ENCODE measurements around the gene FHAD1.

FHAD1 gene

DNA sequence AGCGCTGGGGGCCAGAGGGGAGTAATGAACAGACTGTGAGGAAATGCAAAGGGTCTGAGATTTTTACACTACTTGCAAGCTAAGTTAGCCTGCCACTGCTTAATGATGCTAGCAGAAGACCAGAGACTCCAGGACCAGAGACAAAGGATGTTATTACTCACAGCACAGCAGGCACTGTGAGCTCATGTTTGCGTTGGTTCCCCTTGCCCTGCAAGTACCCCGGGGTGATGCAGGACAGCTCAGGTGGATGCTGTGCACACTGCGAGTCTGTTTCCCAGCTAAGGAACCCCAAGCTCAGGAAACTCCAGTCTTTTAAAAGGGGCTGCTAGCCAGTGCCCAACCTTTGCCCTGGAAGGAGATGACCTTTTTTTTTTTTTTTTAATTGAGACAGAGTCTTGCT is 1.2 kb downstream of the FHAD1 start:
- no peak for DNase-seq

DNA sequence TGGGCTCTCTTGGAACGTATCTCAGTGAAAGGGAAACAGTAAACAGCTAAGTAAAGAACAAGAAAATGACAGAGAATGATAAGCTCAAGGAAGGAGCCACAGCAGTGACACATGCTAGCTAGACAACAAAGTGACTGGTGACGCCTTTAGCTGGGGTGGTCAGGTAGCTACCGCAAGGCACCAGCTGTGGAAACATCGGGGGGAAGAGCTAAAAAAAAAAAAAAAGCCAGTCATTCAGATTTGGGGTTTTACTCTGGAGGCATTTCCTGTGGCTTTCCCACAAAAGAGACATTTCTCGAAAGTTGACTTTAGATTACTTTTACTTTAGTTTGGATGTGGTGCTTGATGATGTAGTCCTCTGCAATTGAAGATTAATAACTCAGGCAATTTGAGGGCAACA is 2.1 kb downstream of the FHAD1 start:
- DNase-seq, result peak in 2 of 4 experiments; percentile 12 to 33

DNA sequence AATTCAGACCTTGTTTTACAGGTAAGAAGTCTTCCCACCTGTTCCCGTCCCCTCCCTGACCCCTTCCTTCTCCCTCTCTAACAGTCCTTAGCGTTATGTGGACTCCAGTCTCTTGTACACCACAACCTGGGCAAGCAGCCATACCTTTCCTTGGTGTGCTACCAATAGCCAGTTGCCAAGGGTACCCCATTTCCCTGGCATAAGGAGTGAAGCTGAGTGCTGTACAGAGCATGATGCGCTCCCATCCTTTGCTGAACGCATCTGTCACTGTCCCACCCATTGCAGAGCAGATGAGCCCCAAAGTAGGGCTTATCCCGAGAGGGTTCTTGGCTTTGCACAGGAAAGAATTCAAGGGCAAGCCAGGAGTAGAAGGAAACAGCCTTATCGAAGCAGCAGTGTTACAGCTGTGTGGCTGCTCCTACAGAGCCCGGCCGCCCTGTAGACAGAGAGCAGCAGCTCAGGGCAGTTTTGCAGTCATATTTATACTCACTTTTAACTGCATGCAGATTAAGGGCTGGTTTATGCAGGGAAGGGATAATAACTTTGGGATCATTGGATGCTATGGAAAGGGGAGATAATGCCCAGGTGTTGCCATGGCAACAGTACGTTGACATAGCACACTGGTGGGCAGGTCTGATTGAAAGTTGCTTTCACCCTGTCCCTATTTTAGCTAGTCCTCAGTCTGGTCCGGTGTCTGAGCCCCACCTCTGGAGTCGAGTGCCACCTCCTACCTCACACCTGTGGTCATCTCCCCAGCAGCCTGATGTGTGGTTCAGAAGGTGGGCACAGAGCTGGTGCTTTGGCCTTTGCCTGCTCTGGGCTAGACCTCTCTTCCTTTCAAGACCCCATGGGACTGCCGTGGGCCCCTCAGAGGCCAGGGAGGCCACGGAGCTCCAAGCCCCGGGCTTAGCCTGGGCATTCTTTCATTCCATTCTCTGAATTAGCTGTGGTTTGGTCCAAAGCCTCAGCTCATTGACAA is 5.1 kb downstream of the FHAD1 start:
- no peak for DNase-seq

DNA sequence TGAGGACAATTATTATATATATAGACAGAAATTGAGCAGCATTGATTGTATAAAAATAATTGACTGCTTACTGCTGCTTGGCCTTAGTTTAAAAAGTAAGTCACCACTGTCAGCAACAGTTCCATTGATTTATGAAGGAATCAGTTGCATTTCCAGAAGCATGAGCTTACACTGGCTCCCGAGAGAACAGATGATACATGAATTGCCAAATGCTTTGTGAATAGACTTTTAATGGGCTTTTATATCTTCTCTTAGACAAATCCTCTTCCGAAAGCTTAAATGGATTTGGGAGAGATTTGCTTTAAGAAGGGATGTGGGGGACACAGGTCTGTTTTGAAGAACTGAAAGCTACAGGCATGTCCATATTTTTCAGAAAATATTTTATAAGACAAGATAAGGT is 7.5 kb downstream of the FHAD1 start:
- DNase-seq, result no peak

DNA sequence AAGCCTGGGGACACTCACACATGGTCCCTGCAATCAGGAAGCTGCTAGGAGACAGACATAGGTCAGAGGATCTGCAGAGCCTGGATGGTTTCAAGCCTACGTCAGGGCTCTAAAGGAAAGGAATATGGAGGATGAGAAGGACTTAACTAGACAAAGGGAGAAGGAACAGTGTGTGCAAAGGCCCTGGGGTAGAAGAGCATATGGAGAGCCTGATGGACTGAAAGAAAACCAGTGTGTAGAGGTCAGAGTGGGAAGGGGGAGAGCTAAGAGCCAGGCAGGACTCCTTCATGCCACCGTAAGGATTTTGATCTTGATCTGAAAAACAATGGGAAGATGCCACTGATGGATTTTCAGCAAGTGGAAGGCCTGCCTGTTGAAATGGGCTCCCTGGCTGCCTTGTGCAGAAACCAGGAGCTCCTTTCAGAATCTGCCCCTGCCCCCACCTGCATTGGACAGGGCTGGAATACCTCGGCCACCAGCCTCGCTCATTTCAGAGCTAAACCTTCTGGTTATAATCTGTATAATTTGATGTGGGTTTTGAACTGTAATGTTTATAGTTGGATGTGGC is 8.6 kb downstream of the FHAD1 start:
- DNase-seq, result no peak

DNA sequence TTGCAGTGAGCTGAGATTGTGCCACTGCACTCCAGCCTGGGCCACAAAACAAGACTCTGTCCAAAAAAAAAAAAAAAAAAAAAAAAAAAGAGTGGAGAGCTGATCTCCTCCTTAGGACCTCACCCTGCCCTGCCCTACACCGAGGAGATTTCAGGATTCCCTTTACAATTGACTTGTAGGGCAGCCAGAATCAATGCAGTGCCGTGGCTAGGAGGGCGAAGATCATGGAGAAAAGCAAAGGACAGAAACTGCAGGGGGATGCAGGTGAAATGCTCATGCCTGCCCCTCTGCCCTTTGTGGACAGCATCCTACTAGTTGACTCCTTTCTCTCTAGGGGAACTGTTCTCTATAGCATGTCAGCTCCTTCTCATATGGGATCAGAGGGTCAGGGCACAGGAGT is 9.6 kb downstream of the FHAD1 start:
- no peak for DNase-seq

DNA sequence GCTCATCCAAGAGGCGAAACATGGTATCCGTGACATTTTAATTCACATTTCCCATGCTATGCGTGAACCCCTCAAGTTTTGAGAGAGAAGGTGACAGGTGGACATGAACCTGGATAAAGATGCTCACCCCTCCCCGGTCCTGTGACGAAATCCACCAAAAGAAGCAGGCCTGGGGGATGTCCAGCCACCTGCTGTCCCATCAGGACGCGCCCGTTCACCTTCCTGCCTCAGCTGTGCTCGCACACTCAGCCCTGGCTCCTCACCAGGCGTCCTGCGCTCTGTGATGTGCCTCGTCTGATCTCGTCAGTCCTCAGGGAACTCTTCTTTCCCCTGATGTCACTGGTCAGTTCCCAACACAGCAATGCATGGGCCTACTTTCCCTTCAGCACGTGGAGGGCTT is 10.3 kb downstream of the FHAD1 start:
- DNase-seq, result no peak

DNA sequence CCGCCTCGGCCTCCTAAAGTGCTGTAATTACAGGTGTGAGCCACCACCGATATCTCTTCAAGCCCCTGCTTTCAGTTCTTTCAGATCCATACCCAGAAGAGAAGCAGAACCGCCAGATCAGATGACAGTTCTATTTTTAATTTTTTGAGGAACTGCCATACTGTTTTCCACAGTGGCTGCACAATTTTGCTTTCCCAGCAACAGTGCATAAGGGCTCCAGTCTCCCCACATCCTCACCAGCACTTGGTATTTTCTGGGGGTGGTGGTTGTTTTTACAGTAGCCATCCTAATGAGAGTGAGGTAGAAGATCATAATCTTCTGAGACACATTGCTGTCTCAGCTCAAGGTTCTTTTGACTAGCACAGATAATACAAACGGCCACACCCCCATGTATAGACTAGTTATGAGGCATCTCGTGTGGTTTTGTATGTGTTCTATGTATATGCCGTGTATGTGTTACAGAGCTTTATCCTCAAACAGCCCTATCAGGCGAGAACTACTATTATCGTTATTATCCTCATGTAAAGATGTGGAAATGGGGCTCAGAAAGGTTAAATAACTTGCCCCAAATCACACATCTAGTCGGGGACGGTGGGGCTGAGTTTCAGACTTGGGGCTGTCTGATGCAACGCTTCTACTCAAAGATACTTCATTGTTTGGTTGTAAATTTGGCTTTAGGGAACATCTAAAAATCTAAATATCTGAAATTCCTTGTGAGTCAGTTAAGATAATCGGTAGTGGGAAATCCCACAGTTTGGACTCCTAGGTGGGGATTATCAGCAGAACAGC is 12.0 kb downstream of the FHAD1 start:
- peak; percentile 87 to 97 (median 90) for DNase-seq

DNA sequence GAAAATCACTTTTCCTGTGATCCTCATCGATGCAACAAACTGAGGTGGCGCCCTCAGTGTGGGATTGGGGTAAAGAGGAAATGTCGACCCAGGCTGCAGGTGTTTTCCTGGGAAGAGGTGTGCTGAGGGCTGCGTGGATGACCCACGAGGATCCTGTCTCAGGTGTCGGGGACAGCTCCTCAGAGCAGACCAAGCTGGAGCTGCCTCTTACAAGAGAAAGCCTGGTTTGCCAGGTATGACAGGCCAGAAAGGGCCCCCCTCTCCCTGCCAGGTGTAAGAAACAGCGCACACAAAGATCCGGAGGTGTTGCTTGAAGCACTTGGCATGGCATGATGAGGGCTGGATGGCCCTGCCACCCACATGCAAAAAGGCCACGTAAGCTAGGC is 12.6 kb downstream of the FHAD1 start:
- no peak for DNase-seq

DNA sequence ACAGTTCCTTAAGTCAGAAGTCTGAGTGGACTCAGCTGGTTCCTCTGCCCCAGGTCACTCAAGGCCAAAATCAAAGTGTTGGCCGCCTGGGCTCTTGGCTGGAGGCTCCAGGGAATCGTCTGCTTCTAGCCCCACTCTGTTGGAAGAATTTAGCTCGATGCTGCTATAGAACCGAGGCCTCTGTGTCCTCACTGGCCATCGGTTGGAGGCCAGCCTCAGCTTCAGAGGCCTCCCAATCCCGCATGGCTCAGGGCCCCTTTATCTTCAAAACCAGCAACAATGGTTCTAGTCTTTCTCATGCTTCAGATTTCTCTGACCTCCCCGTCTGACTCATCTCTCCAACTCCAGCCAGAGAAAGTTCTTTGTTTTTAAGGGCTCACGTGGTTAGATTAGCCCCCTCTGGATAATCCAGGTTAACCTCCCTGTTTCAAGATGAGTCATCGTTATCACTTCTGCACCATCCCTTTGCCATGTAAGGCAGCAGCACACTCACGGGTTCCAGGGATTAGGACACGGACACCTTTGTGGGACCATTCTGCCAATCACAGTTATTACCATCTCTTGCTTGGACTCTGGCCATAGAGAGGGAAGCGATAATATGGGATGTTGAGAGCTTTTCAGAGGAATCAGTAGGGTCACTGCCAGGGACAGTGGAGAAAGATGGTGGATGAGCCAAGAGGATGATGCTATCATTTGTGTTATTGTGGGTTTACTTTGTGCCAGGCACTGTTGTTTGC is 13.6 kb downstream of the FHAD1 start:
- DNase-seq, result peak; percentile 54 to 72 (median 68)

DNA sequence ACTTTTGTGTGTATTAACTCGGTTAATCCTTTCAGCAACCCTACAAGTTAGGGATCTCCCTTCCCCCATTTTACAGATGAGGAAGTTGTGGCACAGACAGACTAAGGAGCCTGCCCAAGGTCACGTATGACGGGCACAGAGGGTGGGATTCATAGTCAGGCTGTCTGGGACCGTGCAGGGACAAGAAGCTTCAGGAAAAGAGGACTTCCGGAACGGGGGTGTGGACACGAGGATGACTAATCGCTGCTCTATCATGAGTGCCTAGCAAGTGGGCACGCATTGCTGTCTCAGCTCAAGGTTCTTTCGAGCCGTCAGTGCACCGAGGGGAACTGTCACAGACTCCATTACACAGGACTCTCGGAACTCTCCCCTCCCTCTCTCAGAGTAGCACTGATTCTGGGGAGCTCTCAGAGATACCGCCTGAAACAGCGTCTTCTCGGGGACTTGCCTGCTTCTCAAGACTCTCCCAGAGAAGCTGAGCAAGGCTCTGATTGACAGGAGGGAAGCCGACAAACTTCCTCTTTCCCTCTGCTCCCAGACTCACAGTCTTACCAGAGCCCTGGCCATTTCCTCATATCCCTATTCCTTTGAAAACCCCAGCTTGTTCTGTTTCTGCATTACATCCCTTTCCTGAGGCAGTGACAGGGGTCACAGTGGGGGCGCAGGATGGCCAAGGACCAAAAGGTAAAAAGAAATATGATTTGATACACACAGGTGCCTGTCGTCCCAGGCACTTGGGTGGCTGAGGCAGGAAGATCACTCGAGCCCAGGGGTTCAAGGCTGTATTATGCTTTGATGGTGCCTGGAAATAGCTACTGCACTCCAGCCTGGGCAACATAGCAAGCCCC is 14.4 kb downstream of the FHAD1 start:
- DNase-seq, result peak; percentile 96 to 100 (median 98)

DNA sequence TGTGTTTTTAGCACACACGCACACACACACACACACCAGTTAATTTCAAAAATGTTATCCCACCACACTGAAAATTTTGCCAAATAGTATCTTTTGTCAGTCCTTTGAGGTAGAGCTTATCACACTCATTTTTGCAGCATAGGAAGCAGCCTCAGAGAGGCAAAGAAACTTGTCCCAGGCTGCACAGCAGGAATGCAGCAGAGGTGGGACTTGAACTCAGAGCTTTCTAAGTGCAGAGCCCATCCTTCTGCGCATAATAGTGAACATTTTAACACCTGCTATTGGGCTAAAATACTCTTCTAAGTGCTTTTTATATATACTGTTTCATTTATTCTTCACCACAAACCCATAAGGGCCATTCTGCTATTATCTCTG is 15.0 kb downstream of the FHAD1 start:
- peak in 1 of 4 experiments; percentile 22 for DNase-seq

DNA sequence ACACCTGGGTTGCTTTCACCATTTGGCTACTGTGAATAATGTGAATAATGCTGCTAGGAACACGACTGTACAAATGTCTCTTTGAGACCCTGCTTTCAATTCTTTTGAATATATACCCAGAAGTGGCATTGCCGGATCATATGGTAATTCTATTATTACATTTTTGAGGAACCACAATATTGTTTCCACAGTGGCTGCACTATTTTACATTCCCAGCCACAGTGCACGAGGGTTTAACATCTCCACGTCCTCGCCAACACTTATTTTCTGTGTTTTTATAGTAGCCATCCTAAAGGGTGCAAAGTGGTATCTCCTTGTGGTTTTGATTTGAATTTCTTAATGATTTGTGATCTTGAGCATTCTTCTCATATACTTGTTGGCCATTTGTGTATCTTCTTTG is 15.7 kb downstream of the FHAD1 start:
- peak; percentile 59 to 81 (median 69) for DNase-seq

DNA sequence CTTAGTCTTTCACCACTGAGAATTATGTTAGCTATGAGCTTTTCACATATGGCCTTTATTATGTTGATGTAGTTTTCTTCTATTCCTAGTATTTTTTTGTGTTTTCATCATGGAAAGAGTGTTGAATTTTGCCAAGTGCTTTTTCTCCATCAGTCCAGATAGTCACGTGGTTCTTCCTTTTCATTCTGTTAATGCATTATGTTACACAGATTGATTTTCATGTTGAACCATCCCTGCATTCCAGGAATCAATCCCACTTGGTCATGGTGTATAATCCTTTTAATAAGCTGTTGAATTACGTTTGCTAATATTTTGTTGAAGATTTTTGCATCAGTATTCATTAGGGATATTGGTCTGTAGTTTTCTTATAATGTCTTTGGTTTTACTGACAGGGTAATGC is 17.7 kb downstream of the FHAD1 start:
- DNase-seq, result no peak

DNA sequence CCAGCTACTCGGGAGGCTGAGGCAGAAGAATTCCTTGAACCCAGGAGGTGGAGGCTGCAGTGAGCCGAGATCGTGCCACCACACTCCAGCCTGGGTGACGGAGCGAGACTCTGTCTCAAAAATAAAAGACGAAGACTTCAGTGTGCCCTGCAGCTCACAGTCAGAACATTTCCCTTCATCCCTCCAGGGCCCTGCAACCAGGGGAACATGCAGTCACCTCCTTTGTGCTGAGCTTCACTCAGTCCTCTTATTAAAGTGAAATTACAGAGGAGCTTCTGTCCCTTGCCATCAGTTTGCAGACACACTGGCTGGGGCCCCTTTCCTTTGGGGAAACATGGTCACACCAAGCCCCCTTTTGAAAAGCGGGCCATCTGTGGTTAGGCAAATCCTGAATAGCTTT is 24.2 kb downstream of the FHAD1 start:
- DNase-seq, result no peak

DNA sequence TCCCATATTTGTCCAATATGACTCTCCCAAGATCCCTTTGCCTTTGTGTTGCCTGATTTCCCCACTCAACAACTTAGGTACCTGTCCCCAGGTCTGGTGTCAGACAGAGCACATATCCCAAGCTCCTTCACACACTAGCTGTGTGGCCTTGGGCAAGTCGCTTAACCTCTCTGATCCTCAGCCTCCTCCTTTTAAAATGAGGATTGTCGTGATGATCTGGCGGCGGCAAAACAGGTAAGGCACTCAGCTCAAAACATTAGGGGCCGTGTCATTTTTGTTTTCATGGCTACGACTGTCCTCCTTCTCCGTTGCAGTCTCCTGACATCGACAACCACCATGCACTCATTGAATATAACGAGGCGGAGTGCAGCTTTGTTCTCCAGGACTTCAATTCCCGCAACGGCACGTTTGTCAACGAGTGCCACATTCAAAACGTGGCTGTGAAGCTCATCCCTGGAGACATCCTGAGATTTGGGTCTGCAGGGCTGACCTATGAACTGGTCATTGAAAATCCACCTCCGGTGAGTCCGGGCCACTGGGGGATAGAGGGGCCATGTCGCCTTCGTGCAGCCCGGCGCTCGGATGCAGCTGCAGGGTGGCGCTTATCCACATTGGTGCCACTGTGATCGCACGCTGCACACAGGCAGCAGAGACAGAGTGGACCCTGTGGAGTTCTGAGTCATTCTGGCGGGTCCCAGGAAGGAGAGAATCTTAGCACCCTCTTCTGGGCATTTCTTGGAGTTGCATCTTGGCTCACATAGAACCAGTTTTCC is 25.2 kb downstream of the FHAD1 start:
- peak; percentile 86 to 94 (median 90) for DNase-seq

DNA sequence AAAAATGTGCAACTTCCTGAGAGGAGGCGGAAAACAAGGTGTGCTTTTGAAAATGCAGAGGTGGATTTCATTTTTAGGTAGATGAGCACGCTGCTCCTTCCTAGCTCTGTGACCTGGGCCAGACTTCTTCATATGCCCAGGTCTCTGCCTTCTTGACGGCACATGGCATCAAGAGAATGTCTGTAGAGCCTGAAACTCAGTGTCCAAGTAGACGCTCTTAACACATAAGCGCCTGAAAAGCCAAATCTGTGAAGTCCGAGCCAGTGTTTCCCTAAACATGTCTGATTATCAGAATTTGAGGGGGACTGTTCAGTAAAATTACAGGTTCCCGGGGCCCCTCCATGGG is 25.7 kb downstream of the FHAD1 start:
- DNase-seq, result no peak

DNA sequence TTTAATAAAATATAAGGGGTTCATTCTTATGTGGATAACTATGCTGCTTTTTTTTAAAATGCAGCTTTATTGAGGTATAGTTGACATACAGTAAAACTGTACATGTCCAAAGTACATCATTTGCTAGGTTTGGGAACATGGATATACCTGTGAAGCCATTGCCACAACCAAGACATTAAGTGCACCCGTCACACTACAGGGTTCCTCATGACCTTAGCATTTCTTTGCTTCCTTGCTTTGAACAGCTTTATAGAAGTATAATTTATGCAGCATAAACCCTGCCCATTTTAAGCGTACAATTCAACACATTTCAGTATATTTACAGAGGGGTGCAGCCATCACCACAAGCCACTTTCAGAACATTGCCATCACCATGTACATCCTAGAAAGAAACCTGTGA is 26.3 kb downstream of the FHAD1 start:
- no peak for DNase-seq

DNA sequence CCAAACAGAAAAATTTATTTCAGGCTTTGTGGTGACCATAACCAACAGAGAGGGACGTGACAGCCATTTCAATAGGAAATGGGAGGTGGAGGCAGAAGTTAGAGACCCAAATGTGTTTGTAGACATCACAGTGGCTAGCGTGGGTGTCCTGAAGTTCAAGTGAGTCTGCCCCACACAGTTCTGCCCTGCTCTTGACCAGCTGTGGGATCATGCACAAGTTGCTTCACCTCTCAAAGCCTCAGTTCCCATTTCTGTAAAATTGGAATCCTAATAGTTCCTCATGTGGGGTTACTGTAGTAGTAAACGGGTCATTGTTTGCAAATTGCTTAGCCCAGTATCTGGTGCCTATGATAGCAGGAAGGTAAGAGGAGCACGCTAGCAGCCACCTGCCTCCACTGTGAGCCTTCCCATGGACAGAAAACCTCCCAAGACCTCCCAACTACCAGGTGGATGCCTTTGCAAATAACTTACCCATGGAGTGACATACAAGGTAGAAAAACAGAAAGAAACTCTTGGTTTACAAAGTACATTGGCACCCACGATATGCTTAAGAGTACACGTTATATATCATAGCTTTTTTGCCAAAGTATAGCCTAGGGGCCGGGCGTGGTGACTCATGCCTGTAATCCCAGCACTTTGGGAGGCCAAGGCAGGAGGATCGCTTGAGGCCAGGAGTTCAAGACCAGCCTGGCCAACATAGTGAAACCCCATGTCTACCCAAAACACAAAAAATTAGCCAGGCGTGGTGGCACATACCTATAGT is 29.1 kb downstream of the FHAD1 start:
- DNase-seq, result peak; percentile 88 to 97 (median 94)

Measured in suppressor macrophage (primary cell).